NCI-H2196 (cell line): ENCODE results near the gene DEGS2.
"Not testable (repeated sequence)": the region's sequence is repeated elsewhere in the genome, so short reads cannot be mapped to it uniquely, and the experiment has no call there.

Source experiments
- DNase-seq: peaks from one replicate; lab custom pipeline; 2025; ENCODE audit not compliant: unreplicated experiment; lab: John Stamatoyannopoulos, UW

The DEGS2 gene

GRCh38 chr14:100159094-100159864 lies at the start of gene DEGS2:
TSS of gene DEGS2 (minus strand) at chr14:100159645. CDS start at chr14:100159587, 58 bp downstream.
- DNase-seq, result peak; percentile 44

GRCh38 chr14:100208136-100208535 lies 48.7 kb upstream of the DEGS2 start:
- not testable (repeated sequence) for DNase-seq

GRCh38 chr14:100207588-100207987 lies 48.1 kb upstream of the DEGS2 start:
- not testable (repeated sequence) for DNase-seq

- DNase-seq, result not testable (repeated sequence)
Measured at GRCh38 chr14:100204835-100205167, 45.4 kb upstream of the DEGS2 start.

- no peak for DNase-seq
Measured at GRCh38 chr14:100203962-100204834, 44.8 kb upstream of the DEGS2 start.

GRCh38 chr14:100203146-100203545 lies 43.7 kb upstream of the DEGS2 start:
- DNase-seq, result no peak

- DNase-seq, result no peak
Measured at GRCh38 chr14:100202712-100203111, 43.3 kb upstream of the DEGS2 start.

- no peak for DNase-seq
Measured at GRCh38 chr14:100201701-100202100, 42.3 kb upstream of the DEGS2 start.

- no peak for DNase-seq
Measured at GRCh38 chr14:100200311-100200710, 40.9 kb upstream of the DEGS2 start.

- DNase-seq, result no peak
Measured at GRCh38 chr14:100199240-100199860, 39.9 kb upstream of the DEGS2 start.

- DNase-seq, result no peak
Measured at GRCh38 chr14:100193417-100194357, 34.2 kb upstream of the DEGS2 start.

GRCh38 chr14:100192672-100193416 lies 33.4 kb upstream of the DEGS2 start:
- DNase-seq, result peak; percentile 94

GRCh38 chr14:100192250-100192671 lies 32.8 kb upstream of the DEGS2 start:
- no peak for DNase-seq

- DNase-seq, result no peak
Measured at GRCh38 chr14:100191584-100192249, 32.3 kb upstream of the DEGS2 start.

- no peak for DNase-seq
Measured at GRCh38 chr14:100190126-100190525, 30.7 kb upstream of the DEGS2 start.

GRCh38 chr14:100188392-100189030 lies 29.1 kb upstream of the DEGS2 start:
- no peak for DNase-seq

GRCh38 chr14:100187247-100187833 lies 27.9 kb upstream of the DEGS2 start:
- peak; percentile 18 for DNase-seq

GRCh38 chr14:100181876-100182551 lies 22.6 kb upstream of the DEGS2 start:
- not testable (repeated sequence) for DNase-seq
